Muscle of leg (tissue), 11 donors: Measurements from ENCODE around the gene MFSD12. TPM values are rescaled to one million over a fixed set of nuclear protein-coding genes. Genes with fewer than 3 reads are reported as not detected.

ENCODE experiments used
- DNase-seq: peaks from one replicate; pipeline ENCODE4 v3.0.0; 2013
- H3K27ac ChIP-seq: one replicate; pipeline ENCODE4 v1.5.1; 2013; ENCODE audit warnings: mild to moderate bottlenecking, low read length, control low read depth
- H3K27me3 ChIP-seq: one replicate; pipeline ENCODE4 v1.6.1; 2013; ENCODE audit warnings: low read length; ENCODE audit not compliant: control insufficient read depth, insufficient read depth
- H3K36me3 ChIP-seq: one replicate; pipeline ENCODE4 v1.6.1; 2013; ENCODE audit warnings: low read length; ENCODE audit not compliant: control insufficient read depth, insufficient read depth
- H3K4me1 ChIP-seq: one replicate; pipeline ENCODE4 v1.6.1; 2013; ENCODE audit warnings: low read length; ENCODE audit not compliant: control insufficient read depth, insufficient read depth
- H3K4me3 ChIP-seq: one replicate; pipeline ENCODE4 v1.5.1; 2013; ENCODE audit warnings: low read length, control low read depth
- H3K9me3 ChIP-seq: replicated peaks from 2 replicates; pipeline ENCODE4 v1.6.1; 2013; ENCODE audit warnings: low read depth, low read length; ENCODE audit not compliant: control insufficient read depth
- WGBS: methylation state at CpG from one replicate; pipeline ENCODE4 v1.1.5; 2013; ENCODE audit warnings: missing lambda C conversion rate; ENCODE audit not compliant: insufficient coverage; 5-methylcytosine and 5-hydroxymethylcytosine counted together
- polyA plus RNA-seq, 8 donors: library from polyadenylated mRNA; unstranded; fragments of 120-200 nt; gene quantifications; one replicate each; pipeline versions ENCODE4 v1.2.1 to v1.2.3, GENCODE V29; 2013; ENCODE audit warnings: inconsistent platforms in 1 of 8, low replicate concordance in 1 of 8; ENCODE audit not compliant: insufficient read length in 8 of 8, insufficient read depth in 1 of 8
- total RNA-seq: library from RNA; stranded (reverse); fragments of 120-200 nt; gene quantifications from one replicate; pipeline ENCODE4 v1.2.4, GENCODE V29; 2013

The MFSD12 gene
- total and polyA plus RNA-seq, 9 donors, result 15.3 to 39.7 (median 27.6) TPM

DNA sequence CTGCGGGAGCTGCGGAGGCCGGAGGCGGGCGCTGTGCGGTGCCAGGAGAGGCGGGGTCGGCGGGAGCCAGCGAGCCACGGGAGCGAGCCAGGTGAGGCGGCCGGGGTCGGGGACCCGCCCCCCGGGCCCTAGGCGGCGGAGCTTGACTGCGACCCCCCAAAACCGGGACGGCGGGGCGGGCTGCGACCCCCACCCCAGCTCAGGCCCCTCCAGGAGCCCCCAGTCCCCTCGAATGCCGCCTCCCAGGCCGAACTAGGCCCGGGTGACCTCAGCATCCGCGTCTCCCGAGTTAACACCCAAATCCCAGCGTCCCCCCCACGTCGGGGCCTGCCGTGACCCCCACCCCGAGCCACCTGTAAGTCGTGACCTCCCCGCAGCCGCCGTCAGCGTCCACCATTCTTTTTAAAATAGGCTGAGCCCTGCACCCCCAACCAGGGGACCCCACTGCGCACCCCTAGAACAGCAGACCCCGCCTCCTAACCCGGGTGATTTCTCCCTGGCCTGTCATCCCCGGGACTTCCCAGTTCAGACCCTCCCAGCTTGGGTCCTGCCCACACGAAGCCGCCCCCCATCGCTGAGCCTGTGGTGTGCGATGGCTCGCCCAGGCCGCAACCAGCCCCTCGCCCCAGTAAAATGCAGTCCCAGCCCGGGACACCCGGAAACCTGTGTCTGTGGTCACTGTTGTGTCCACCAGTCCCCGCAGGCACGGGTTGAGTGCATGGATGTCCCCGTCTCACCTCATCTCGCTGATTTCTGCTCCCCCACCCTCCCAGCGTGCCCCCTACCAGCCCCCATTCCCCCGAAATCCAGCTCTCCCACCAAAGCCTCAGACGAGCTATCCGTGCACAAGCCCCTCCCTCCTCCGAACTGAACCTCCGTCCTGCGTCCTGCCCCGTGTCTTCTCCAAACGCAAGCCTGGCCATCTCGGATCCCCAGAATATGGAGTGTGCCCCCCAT is 50.7 kb downstream of the MFSD12 start:
- Histone ChIP-seq H3K27me3 (no peaks in the 10 kb centered on the region), H3K27ac (peak overlapping the region; percentile 76), H3K9me3 (no peaks in the 10 kb centered on the region), H3K4me1 (peaks cover 20% of the 10 kb centered on the region), H3K36me3 (peaks cover 24% of the 10 kb centered on the region), H3K4me3 (peak overlapping the region; percentile 89)
- WGBS, result under 1% methylated on average over 63 of the region's 69 CpGs
- peak; percentile 52 for DNase-seq

GRCh38 chr19:3505598-3506383 is 51.6 kb downstream of the MFSD12 start, which contains the start of gene FZR1:
FZR1 (plus strand) TSS chr19:3506311; CDS start chr19:3522990, 16,679 bp downstream.
- peak within 1 kb of the TSS; percentile 89 for H3K4me3 ChIP-seq
- no peaks in the 10 kb centered on the region for H3K27me3 ChIP-seq
- 1% methylated on average over 73 of the region's 79 CpGs for WGBS
- peaks cover 18% of the 10 kb centered on the region for H3K36me3 ChIP-seq
- peaks cover 24% of the 10 kb centered on the region for H3K4me1 ChIP-seq
- H3K9me3 ChIP-seq, result no peaks in the 10 kb centered on the region
- peak; percentile 99 for DNase-seq
- H3K27ac ChIP-seq, result peak within 1 kb of the TSS; percentile 79

GRCh38 chr19:3504735-3505134 is 52.7 kb downstream of the MFSD12 start:
- Histone ChIP-seq H3K4me3 (no peak overlapping the region), H3K4me1 (peaks cover 27% of the 10 kb centered on the region), H3K36me3 (peaks cover 10% of the 10 kb centered on the region), H3K27me3 (no peaks in the 10 kb centered on the region), H3K27ac (no peak overlapping the region), H3K9me3 (no peaks in the 10 kb centered on the region)
- WGBS, result 75% methylated on average over 1 of the region's 5 CpGs
- DNase-seq, result no peak

GRCh38 chr19:3503036-3503572 is 54.3 kb downstream of the MFSD12 start:
- H3K36me3 ChIP-seq, result peaks cover 5% of the 10 kb centered on the region
- no peak overlapping the region for H3K27ac ChIP-seq
- DNase-seq, result no peak
- H3K27me3 ChIP-seq, result no peaks in the 10 kb centered on the region
- H3K4me3 ChIP-seq, result no peak overlapping the region
- 89% methylated on average over 12 of the region's 13 CpGs for WGBS
- peaks cover 23% of the 10 kb centered on the region for H3K4me1 ChIP-seq
- H3K9me3 ChIP-seq, result no peaks in the 10 kb centered on the region

GRCh38 chr19:3501780-3502179 is 55.6 kb downstream of the MFSD12 start:
- H3K4me3 ChIP-seq, result no peak overlapping the region
- WGBS, result 94% methylated on average over 3 of the region's 3 CpGs
- H3K27me3 ChIP-seq, result no peaks in the 10 kb centered on the region
- DNase-seq, result no peak
- H3K9me3 ChIP-seq, result no peaks in the 10 kb centered on the region
- H3K4me1 ChIP-seq, result peaks cover 15% of the 10 kb centered on the region
- H3K27ac ChIP-seq, result no peak overlapping the region
- H3K36me3 ChIP-seq, result peaks cover 14% of the 10 kb centered on the region

- Histone ChIP-seq H3K36me3 (peaks cover 26% of the 10 kb centered on the region), H3K4me3 (peak within 1 kb of the TSS; percentile 88), H3K27me3 (no peaks in the 10 kb centered on the region), H3K27ac (peak within 1 kb of the TSS; percentile 93), H3K4me1 (peaks cover 13% of the 10 kb centered on the region), H3K9me3 (no peaks in the 10 kb centered on the region)
- under 1% methylated on average over 43 of the region's 52 CpGs for WGBS
- peak; percentile 98 for DNase-seq
Observed at GRCh38 chr19:3500429-3501101, 56.8 kb downstream of the MFSD12 start, which contains the start of gene DOHH. DOHH (minus strand) TSS chr19:3500674; CDS start chr19:3496814, 3,860 bp downstream.

DNA sequence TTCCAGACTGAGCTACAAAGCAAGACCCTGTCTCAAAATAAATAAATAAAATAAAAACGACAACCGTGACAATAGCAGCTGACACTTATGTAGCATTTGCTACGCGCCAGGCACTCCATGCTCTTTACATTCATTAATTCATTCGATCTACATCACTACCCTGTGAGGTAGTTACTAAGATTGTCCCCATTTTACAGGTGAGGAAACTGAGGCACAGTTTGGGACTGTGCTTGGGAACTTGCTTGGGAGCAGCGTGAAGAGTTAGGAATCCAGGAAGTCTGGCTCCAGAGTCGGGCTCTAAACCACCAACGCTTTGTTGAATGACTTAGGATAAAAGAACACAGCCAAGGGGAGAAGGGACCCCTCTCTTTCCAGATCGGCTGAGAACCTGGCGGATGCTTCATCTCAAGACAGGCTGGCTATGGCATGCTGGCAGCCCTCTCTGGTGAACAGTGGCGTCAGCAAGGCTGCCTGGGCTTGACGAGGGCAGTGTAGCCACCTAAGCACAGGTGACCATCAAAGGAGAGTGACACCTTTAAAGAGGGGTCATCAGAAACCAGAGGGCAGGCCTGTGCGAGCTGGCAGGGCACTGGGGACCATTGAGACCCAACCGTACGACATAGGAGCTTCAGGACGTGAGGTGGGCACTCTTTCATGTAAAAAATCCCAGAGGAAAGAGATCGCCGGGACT is 57.5 kb downstream of the MFSD12 start:
- DNase-seq, result no peak
- Histone ChIP-seq H3K36me3 (peaks cover 31% of the 10 kb centered on the region), H3K4me3 (peak overlapping the region; percentile 88), H3K27me3 (no peaks in the 10 kb centered on the region), H3K4me1 (peaks cover 9% of the 10 kb centered on the region), H3K9me3 (no peaks in the 10 kb centered on the region), H3K27ac (peak overlapping the region; percentile 93)
- 15% methylated on average over 12 of the region's 18 CpGs for WGBS

GRCh38 chr19:3497757-3498520 is 59.4 kb downstream of the MFSD12 start:
- 93% methylated on average over 2 of the region's 5 CpGs for WGBS
- DNase-seq, result no peak
- no peak overlapping the region for H3K4me3 ChIP-seq
- H3K27ac ChIP-seq, result no peak overlapping the region
- H3K4me1 ChIP-seq, result peaks cover 9% of the 10 kb centered on the region
- H3K36me3 ChIP-seq, result peaks cover 47% of the 10 kb centered on the region
- H3K27me3 ChIP-seq, result no peaks in the 10 kb centered on the region
- H3K9me3 ChIP-seq, result no peaks in the 10 kb centered on the region
